ENCODE data around the gene HOMER1. TPM values are rescaled to one million over a fixed set of nuclear protein-coding genes. Genes with fewer than 3 reads are reported as not detected.

HOMER1 gene
- total RNA-seq, 2 donors from 2014 or later = 1.6 to 11.9 TPM

- WGBS, 2 donors = 87 to 92% methylated on average over 3 to 6 of the region's 6 CpGs
- peak in 1 of 4 donors; percentile 13 for DNase-seq
- H3K4me3 ChIP-seq = no peak overlapping the region
Measured at GRCh38 chr5:79510638-79511037, 3.3 kb downstream of the HOMER1 start.

DNA sequence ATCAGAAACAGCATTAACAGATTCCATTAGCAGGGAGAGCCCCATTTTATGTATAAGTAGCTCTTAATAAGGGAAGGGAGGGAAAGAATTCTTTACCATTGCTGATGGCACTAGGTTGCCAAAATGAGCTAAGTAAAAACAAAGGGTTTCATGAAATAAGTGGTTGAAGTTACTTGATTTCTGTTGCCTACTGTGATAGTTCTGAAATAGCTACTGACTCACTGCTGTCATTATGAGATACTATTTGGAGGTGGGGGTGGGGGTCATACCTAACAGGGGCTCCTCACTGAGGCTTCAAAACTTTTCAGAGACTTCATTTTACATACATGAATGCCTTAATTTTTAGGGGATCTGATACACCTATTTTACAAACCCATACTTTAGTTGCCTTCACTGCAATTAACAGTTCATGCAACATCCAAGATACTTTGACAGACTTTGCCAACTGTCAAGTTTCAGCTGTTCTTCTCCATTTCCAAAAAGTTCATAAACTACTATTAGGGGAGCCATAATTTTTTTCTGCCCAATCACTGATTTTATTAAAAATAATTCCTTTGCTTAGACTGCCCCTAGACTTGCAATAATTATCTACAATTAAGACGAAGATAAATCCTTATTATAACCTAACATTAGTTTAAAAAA lies 4.6 kb downstream of the HOMER1 start:
- H3K27me3 ChIP-seq = no peaks in the 10 kb centered on the region
- no peaks in the 10 kb centered on the region for H3K36me3 ChIP-seq (replicated peaks in 1 of 2; ENCODE audit: insufficient read depth in 1 of 2, low read depth in 2 of 2)
- 84 to 91% methylated on average over 1 of the region's 1 CpG for WGBS, 2 donors
- intact Hi-C loops (cut with DNase I) = no loop called here
- no peak overlapping the region for H3K4me3 ChIP-seq
- no peak for TF ChIP-seq CTCF (IDR thresholded peaks at IDR 0.05)
- no peak for TF ChIP-seq POLR2A (IDR thresholded peaks at IDR 0.05)
- no peak for DNase-seq
- ATAC-seq = no peak
- peaks cover 7% of the 10 kb centered on the region for H3K4me1 ChIP-seq
- no peak overlapping the region for H3K27ac ChIP-seq
- H3K9me3 ChIP-seq = no peaks in the 10 kb centered on the region

More at GRCh38 chr5:79510638-79511037, 3.3 kb downstream of the HOMER1 start:
- Histone ChIP-seq H3K27ac (no peak overlapping the region), H3K4me1 (peaks cover 7% of the 10 kb centered on the region), H3K27me3 (no peaks in the 10 kb centered on the region), H3K36me3 (replicated peaks in 1 of 2; ENCODE audit: insufficient read depth in 1 of 2, low read depth in 2 of 2) (no peaks in the 10 kb centered on the region), H3K9me3 (no peaks in the 10 kb centered on the region)
- TF ChIP-seq POLR2A (IDR thresholded peaks at IDR 0.05) = no peak
- TF ChIP-seq CTCF (IDR thresholded peaks at IDR 0.05) = no peak
- ATAC-seq = no peak
- intact Hi-C loops (cut with DNase I) = no loop called here

- TF ChIP-seq CTCF (IDR thresholded peaks at IDR 0.05) = no peak
- no peak for TF ChIP-seq POLR2A (IDR thresholded peaks at IDR 0.05)
- Histone ChIP-seq H3K4me3 (no peak overlapping the region), H3K27ac (no peak overlapping the region), H3K4me1 (peaks cover 7% of the 10 kb centered on the region), H3K9me3 (no peaks in the 10 kb centered on the region), H3K36me3 (replicated peaks in 1 of 2; ENCODE audit: insufficient read depth in 1 of 2, low read depth in 2 of 2) (no peaks in the 10 kb centered on the region), H3K27me3 (no peaks in the 10 kb centered on the region)
- ATAC-seq = no peak
- intact Hi-C loops (cut with DNase I) = no loop called here
- WGBS, 2 donors = 88 to 89% methylated on average over 2 of the region's 2 CpGs
- no peak for DNase-seq
Measured at GRCh38 chr5:79508794-79509193, 5.1 kb downstream of the HOMER1 start.

DNA sequence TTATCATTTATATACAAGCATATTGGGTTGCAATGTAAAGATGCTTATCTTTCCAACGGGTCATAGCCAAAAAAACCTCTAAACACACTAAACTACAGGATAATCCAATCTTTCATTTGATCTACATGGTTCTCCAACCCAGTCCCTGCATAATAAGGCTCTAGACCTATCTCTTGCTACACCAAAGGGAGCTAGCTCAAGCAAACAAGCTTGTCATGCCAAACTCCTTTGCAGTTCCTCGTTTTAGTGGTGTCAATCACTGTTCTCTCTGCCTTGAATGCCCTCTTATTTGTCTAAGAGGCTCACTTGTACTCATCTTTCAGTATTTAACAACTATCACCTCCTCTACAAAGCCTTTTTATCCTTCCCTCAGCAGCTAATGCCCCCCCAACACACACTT lies 5.6 kb downstream of the HOMER1 start:
- TF ChIP-seq CTCF (IDR thresholded peaks at IDR 0.05) = no peak
- TF ChIP-seq POLR2A (IDR thresholded peaks at IDR 0.05) = no peak
- H3K27ac ChIP-seq = no peak overlapping the region
- H3K36me3 ChIP-seq (replicated peaks in 1 of 2; ENCODE audit: insufficient read depth in 1 of 2, low read depth in 2 of 2) = no peaks in the 10 kb centered on the region
- H3K9me3 ChIP-seq = no peaks in the 10 kb centered on the region
- ATAC-seq (no peak), DNase-seq (no peak)
- H3K4me3 ChIP-seq = no peak overlapping the region
- H3K4me1 ChIP-seq = peaks cover 2% of the 10 kb centered on the region
- 18 to 36% methylated on average over 2 of the region's 2 CpGs for WGBS, 2 donors
- H3K27me3 ChIP-seq = no peaks in the 10 kb centered on the region
- intact Hi-C loops (cut with DNase I) = no loop called here
